NT2/D1 (cell line): ENCODE results near the gene PACS2.

Source experiments
- DNase-seq: peaks from one replicate; pipeline ENCODE4 v3.0.0-alpha.2; 2011; ENCODE audit warnings: low read depth, low spot score
- H3K27me3 ChIP-seq: 2 replicates; pipeline ENCODE4 v1.6.0; 2011; ENCODE audit warnings: mild to moderate bottlenecking; ENCODE audit not compliant: insufficient read length, insufficient read depth
- H3K36me3 ChIP-seq: 2 replicates; pipeline ENCODE4 v1.6.1; 2011; ENCODE audit warnings: mild to moderate bottlenecking, low read length, mixed read lengths; ENCODE audit not compliant: insufficient read depth, insufficient read length
- H3K4me1 ChIP-seq: 2 replicates; pipeline ENCODE4 v1.5.1; 2011; ENCODE audit not compliant: insufficient read depth, insufficient read length
- H3K4me3 ChIP-seq: 2 replicates; pipeline ENCODE4 v1.5.1; 2011; ENCODE audit warnings: low read depth; ENCODE audit not compliant: insufficient read length
- H3K9ac ChIP-seq: 2 replicates; pipeline ENCODE4 v1.6.0; 2011; ENCODE audit warnings: low read depth; ENCODE audit not compliant: insufficient read length
- H3K9me3 ChIP-seq: 2 replicates; pipeline ENCODE4 v1.5.1; 2011; ENCODE audit warnings: mild to moderate bottlenecking, low read length; ENCODE audit not compliant: insufficient read depth
- SUZ12 ChIP-seq: IDR thresholded peaks from 2 replicates; pipeline ENCODE4 v1.6.1; 2011; ENCODE audit not compliant: insufficient read length, insufficient read depth; ENCODE audit errors: extremely low read depth
- YY1 ChIP-seq: IDR thresholded peaks from 2 replicates; pipeline ENCODE4 v1.6.1; 2011; ENCODE audit not compliant: insufficient read length, insufficient read depth
- ZNF274 ChIP-seq: IDR thresholded peaks from 2 replicates; pipeline ENCODE4 v1.6.1; 2011; ENCODE audit warnings: mild to moderate bottlenecking, low read depth, low read length

The PACS2 gene

GRCh38 chr14:105422695-105423487, 108.3 kb downstream of the PACS2 start:
- no peak for TF ChIP-seq ZNF274
- peaks cover 58% of the 10 kb centered on the region for H3K36me3 ChIP-seq
- peaks cover 21% of the 10 kb centered on the region for H3K4me1 ChIP-seq
- H3K9ac ChIP-seq: peak overlapping the region; percentile 32
- no peak for DNase-seq
- H3K4me3 ChIP-seq: no peak overlapping the region
- H3K9me3 ChIP-seq: no peaks in the 10 kb centered on the region
- no peaks in the 10 kb centered on the region for H3K27me3 ChIP-seq

GRCh38 chr14:105423488-105424195, 109.1 kb downstream of the PACS2 start:
- peaks cover 58% of the 10 kb centered on the region for H3K36me3 ChIP-seq

GRCh38 chr14:105424861-105425260, 110.3 kb downstream of the PACS2 start:
- Histone ChIP-seq H3K9me3 (no peaks in the 10 kb centered on the region), H3K36me3 (peaks cover 59% of the 10 kb centered on the region), H3K4me1 (peaks cover 14% of the 10 kb centered on the region), H3K4me3 (no peak overlapping the region), H3K9ac (no peak overlapping the region), H3K27me3 (no peaks in the 10 kb centered on the region)
- DNase-seq: no peak
- TF ChIP-seq YY1: no peak
- no peak for TF ChIP-seq ZNF274
- no peak for TF ChIP-seq SUZ12

More at GRCh38 chr14:105423488-105424195, 109.1 kb downstream of the PACS2 start:
- no peaks in the 10 kb centered on the region for H3K27me3 ChIP-seq
- TF ChIP-seq SUZ12: no peak
- no peak for TF ChIP-seq YY1
- TF ChIP-seq ZNF274: no peak
- H3K4me3 ChIP-seq: no peak overlapping the region
- DNase-seq: no peak
- peaks cover 15% of the 10 kb centered on the region for H3K4me1 ChIP-seq
- no peak overlapping the region for H3K9ac ChIP-seq
- H3K9me3 ChIP-seq: no peaks in the 10 kb centered on the region

- no peaks in the 10 kb centered on the region for H3K9me3 ChIP-seq
- no peak overlapping the region for H3K9ac ChIP-seq
- peaks cover 67% of the 10 kb centered on the region for H3K36me3 ChIP-seq
- TF ChIP-seq YY1: no peak
- TF ChIP-seq ZNF274: no peak
- no peak for TF ChIP-seq SUZ12
- H3K4me1 ChIP-seq: peaks cover 14% of the 10 kb centered on the region
- H3K27me3 ChIP-seq: no peaks in the 10 kb centered on the region
- DNase-seq: no peak
- no peak overlapping the region for H3K4me3 ChIP-seq
Measured at GRCh38 chr14:105425823-105426247, 111.3 kb downstream of the PACS2 start.

GRCh38 chr14:105426416-105427130, 112.0 kb downstream of the PACS2 start:
- no peaks in the 10 kb centered on the region for H3K9me3 ChIP-seq
- H3K36me3 ChIP-seq: peaks cover 63% of the 10 kb centered on the region
- TF ChIP-seq SUZ12 (no peak), ZNF274 (no peak), YY1 (no peak)
- no peaks in the 10 kb centered on the region for H3K27me3 ChIP-seq
- H3K4me3 ChIP-seq: no peak overlapping the region
- H3K4me1 ChIP-seq: peaks cover 10% of the 10 kb centered on the region
- DNase-seq: no peak
- no peak overlapping the region for H3K9ac ChIP-seq

GRCh38 chr14:105427412-105427811, 112.9 kb downstream of the PACS2 start:
- Histone ChIP-seq H3K36me3 (peaks cover 54% of the 10 kb centered on the region), H3K9me3 (no peaks in the 10 kb centered on the region), H3K4me1 (peaks cover 3% of the 10 kb centered on the region), H3K27me3 (no peaks in the 10 kb centered on the region), H3K9ac (no peak overlapping the region), H3K4me3 (no peak overlapping the region)
- TF ChIP-seq SUZ12: no peak
- TF ChIP-seq ZNF274: no peak
- TF ChIP-seq YY1: no peak
- no peak for DNase-seq
